Loucy (cell line): ENCODE measurements around the gene LIME1.

Experiments
- EZH2phosphoT487 ChIP-seq: fragments of 200-600 bp; IDR thresholded peaks from 2 replicates; pipeline ENCODE4 v1.6.1; 2018; ENCODE audit warnings: antibody characterized with exemption, mild to moderate bottlenecking, moderate library complexity, borderline replicate concordance
- TF ChIP-seq, protein P1 (sequence below): fragments of 200-600 bp; sonication (generic); conservative IDR thresholded peaks from 2 replicates; pipeline ENCODE4 v1.5.1; 2014; ENCODE audit warnings: mild to moderate bottlenecking, antibody characterized with exemption, low read length

GRCh38 chr20:63693733-63694583 is 42.5 kb upstream of the LIME1 start:
- TF ChIP-seq, protein P1, sequence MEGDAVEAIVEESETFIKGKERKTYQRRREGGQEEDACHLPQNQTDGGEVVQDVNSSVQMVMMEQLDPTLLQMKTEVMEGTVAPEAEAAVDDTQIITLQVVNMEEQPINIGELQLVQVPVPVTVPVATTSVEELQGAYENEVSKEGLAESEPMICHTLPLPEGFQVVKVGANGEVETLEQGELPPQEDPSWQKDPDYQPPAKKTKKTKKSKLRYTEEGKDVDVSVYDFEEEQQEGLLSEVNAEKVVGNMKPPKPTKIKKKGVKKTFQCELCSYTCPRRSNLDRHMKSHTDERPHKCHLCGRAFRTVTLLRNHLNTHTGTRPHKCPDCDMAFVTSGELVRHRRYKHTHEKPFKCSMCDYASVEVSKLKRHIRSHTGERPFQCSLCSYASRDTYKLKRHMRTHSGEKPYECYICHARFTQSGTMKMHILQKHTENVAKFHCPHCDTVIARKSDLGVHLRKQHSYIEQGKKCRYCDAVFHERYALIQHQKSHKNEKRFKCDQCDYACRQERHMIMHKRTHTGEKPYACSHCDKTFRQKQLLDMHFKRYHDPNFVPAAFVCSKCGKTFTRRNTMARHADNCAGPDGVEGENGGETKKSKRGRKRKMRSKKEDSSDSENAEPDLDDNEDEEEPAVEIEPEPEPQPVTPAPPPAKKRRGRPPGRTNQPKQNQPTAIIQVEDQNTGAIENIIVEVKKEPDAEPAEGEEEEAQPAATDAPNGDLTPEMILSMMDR = no peak
- no peak for TF ChIP-seq EZH2phosphoT487
